ENCODE measurements around the gene BTLA.
"Not testable (repeated sequence)": the region's sequence is repeated elsewhere in the genome, so short reads cannot be mapped to it uniquely, and the experiment has no call there.

BTLA gene

DNA sequence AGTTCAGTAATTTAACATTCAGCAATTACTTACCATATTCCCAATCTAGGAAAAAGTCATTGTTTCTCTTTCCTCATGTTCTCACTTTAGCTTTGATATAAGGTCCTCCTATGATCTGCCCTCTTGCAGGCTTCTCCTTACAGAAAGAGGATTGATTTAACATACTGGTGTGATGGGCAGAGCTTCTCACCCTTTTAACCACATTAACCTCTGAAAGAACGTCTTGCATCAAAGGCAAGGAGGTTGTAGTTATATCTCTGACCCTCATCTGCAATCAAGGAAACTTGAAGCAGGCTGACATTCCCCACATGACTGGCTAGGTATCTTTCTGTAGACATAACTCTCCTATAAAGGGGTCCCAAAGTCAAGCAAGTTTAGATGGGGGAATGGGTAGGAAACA is 39.5 kb downstream of the BTLA start:
- in situ Hi-C loops (cut with HindIII; ENCODE audit: low sequenced_read_pairs), result loop anchor here (5.0 kb wide), 1 partner anchor 47 kb away; no protein-coding TSS in a partner anchor

DNA sequence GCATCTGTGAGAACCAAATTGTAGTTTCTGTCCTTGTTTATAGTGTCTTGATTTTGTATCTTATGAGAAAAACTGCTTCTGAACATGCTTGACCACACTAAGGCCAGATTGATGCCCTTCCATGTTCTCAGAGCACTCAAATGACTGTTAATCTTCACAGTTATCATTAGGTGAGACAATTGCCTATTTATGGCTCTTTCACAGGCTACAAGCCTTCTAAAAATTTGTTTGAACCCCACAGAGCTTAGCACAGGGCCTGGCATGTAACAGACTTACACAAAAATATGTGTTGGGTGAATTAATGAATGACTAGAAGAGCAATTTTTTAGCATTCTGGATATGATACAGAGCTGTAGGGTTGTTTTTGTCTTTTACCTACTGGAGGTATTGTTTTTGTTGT is 43.1 kb downstream of the BTLA start:
- in situ Hi-C loops (cut with HindIII; ENCODE audit: low sequenced_read_pairs), result loop anchor here (5.0 kb wide), 1 partner anchor 44 kb away; no protein-coding TSS in a partner anchor

DNA sequence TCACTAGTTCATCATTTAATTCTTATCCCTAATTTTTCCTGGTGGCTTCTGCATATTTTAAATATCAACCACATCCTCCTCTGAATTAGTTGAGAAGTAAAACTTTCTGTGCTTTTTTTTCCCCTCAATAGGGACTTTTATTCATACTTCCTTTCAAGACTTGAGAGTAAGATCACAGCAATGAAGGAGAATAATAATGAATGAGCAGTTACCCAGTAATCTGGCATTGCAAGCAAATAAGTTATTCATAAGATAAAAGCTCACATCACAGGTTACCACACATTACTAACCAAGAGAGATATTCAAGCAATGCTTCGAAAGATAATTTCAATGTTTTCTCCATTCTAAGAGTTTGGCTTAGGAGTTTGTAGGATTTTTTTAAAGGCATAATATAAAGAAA is 50.3 kb downstream of the BTLA start:
- in situ Hi-C loops (cut with HindIII; ENCODE audit: low sequenced_read_pairs), result no loop called here

DNA sequence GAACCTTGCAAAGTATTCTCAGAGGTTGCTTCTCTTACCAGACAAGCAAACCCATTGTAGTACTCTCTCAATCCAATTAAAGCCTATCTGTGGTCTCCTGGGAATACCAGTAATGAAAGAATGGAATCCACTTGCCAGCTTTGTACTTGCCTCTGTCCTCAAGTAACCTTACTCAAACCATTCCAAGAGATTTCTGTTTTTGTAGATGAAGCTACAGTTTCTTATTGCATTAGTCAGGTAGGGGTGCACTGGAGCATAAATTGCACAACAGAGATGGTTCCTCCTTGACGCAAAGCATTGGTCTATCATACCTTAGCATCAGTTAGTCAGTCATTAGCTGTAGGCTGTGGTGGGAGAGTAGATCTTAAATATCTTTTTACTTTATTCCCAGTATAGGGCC is 52.9 kb downstream of the BTLA start:
- in situ Hi-C loops (cut with HindIII; ENCODE audit: low sequenced_read_pairs), result no loop called here

DNA sequence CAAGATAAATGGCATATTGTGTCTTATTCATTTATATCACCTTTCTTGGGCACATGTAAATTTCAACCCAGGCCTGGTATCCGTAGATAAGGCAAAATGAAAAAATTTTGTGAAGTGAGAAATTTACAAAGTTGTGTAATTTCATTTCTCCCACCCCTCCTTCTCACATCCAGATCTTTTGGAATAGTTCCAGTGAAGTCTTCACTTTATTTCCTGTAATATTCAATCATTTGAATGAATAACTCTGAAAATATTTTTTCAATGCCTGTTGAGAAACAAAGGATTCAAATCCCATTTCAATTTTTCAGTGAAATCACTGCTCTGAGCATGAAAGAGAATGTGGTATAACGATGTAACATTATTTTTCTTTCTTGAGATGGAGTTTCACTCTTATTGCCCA is 53.4 kb downstream of the BTLA start:
- in situ Hi-C loops (cut with HindIII; ENCODE audit: low sequenced_read_pairs), result no loop called here

DNA sequence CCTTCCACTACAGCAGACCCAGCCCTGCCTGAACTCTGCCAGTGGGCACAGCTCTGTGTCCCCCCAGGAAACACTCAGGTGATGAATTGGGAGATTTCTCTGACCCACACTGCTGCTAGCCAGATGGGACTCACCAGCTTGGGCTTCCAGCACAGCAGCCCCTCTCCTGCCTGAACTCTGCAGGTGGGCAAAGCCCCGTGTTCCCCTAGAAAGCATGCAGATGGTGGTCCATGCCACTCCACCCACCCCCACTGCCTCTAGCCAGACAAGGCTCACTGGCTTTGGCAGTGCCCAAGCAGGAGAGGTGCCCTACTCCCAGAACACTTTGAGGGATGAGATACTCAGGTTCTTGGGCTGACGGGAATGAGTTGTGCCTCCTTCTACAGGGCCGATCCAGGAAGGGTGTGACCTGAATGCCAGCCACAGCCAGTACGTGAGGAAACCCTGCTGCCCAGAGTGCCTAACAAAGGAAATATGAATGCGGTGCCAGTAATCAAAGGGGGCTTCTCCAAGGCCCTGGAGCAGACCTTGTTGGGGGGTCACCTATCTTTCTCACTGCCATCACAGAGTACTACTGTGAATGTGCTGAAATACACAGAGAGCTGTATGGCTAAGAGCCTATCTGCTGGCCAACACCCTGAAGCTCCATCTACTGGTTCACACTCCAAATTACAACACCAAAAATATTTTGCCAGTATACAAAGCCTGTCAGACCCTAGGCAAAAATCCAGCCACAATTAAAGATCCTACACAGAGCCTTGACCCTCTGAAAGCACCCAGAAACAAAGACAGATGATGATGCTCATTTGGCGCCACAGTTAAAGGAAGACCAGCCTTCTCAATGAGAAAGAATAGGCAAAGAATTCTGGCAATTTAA is 61.9 kb downstream of the BTLA start:
- in situ Hi-C loops (cut with HindIII; ENCODE audit: low sequenced_read_pairs), result no loop called here

DNA sequence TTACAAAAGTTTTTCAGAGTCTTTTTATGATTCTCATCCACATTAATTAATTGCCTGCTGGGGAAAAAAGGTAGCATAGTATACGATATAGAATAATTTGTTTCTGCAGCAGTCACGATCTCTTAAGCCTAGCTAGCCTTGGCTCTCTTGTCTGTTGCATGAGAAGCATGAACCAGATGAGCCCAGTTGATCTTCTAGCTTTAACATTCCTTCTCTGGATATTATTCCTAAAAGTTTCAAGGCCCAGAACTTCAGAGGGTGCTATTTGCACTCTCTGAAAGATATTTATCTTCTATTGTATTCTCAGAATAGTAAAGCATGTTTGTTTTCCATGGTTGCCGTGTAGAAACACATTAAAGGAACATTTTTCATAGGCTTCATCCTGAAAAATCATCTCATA is 69.3 kb downstream of the BTLA start:
- in situ Hi-C loops (cut with HindIII; ENCODE audit: low sequenced_read_pairs), result no loop called here

DNA sequence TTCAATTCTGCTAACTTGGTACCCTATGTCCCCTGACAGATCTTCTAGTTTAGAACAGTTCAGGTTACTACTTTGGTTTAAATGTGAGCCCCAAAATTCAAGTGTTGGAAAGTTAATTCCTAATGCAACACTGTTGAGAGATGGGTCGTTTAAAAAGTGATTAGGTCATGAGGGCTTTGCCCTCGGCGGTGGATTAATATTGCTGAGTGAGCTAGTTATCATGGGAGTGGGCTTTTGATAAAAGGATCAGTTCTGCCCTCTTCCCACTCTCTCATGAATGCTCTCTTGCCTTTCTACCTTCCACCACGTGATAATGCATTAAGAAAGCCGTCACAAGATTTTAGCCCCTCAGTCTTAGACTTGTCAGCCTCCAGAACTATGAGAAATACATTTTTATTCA is 72.1 kb downstream of the BTLA start:
- in situ Hi-C loops (cut with HindIII; ENCODE audit: low sequenced_read_pairs), result no loop called here

DNA sequence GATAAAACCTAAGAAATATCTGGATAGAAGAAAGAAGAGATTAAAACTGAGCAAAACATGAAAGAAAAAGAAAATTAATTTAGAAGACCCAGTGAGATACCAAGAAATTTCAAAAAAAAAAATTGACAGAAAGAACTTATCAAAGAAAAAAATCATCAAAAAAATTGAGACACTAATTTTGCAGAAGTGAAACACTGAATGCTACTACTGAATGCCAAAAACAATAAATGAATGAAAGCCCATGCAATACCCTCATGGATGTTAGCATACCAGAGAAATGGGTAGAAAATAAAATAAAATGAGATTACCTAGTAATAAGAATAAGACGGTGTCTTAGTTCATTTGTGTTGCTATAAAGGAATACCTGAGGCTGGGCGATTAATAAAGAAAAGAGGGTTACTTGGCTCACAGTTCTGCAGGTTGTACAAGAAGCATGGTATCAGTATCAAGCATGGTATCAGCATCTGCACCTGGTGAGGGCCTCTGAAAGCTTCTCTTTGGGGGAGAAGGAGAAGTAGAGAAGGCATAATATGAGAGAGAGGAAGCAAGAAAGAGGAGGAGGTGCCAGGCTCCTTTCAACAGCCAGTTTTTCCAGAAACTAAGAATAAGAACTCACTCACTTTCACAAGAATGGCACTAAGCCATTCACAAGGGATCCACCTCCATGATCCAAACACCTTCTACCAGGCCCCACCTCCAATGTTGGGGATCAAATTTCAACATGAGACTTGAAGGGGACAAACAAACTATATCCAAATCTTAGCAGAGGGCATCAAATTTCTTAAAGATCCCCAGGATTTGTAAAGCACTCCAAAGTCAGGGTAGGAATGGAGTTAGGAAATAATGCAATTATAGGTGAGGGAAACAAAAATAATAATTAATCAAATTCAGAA is 73.2 kb downstream of the BTLA start:
- in situ Hi-C loops (cut with HindIII; ENCODE audit: low sequenced_read_pairs), result no loop called here

DNA sequence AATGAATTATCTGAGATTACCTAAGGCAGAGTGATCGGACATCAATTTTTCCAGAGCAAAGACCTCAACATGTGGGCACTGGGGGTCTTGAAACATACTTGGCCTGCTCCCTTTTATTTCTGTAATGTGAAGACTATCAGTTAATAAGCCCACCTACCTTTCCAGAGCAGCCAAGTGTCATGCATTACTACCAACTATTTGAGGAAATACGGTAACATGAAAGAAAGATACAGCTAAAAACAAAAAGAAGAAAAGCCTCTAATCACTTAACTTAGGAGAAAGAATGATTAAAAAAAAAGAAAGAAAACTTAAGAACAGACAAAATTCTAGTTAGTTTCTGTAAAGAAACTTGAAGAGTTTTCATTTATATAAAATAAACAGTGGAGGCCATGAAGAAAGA is 73.9 kb downstream of the BTLA start:
- in situ Hi-C loops (cut with HindIII; ENCODE audit: low sequenced_read_pairs), result no loop called here

DNA sequence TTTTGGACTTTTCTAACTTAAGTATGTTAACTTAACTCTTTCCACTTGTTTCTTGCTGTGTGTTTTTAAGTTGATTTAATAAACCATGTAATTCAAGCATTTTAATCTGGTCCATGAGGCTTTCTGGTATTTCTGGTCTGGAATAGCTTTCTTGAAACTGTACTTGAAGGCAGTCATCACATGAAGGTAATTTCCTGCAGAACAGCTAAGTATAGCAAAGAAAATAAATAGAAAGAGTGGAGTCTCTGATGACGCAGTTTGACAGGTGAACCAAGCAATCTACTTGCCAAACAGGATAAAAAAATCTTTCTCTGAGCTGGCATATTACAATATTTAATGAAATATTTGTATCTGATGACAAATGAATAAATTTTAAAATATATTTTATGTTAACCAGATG is 74.9 kb downstream of the BTLA start:
- in situ Hi-C loops (cut with HindIII; ENCODE audit: low sequenced_read_pairs), result no loop called here

DNA sequence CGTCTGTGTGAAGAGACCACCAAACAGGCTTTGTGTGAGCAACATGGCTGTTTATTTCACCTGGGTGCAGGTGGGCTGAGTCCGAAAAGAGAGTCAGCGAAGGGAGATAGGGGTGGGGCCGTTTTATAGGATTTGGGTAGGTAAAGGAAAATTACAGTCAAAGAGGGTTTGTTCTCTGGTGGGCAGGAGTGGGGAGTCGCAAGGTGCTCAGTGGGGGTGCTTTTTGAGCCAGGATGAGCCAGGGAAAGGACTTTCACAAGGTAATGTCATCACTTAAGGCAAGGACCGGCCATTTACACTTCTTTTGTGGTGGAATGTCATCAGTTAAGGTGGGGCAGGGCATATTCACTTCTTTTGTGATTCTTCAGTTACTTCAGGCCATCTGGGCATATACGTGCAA is 76.4 kb downstream of the BTLA start:
- in situ Hi-C loops (cut with HindIII; ENCODE audit: low sequenced_read_pairs), result not testable (repeated sequence)

DNA sequence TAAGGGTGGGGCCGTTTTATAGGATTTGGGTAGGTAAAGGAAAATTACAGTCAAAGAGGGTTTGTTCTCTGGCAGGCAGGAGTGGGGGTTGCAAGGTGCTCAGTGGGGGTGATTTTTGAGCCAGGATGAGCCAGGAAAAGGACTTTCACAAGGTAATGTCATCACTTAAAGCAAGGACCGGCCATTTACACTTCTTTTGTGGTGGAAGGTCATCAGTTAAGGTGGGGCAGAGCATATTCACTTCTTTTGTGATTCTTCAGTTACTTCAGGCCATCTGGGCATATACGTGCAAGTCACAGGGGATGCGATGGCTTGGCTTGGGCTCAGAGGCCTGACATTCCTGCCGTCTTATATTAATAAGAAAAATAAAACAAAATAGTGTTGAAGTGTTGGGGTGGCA is 80.7 kb downstream of the BTLA start:
- in situ Hi-C loops (cut with HindIII; ENCODE audit: low sequenced_read_pairs), result not testable (repeated sequence)

DNA sequence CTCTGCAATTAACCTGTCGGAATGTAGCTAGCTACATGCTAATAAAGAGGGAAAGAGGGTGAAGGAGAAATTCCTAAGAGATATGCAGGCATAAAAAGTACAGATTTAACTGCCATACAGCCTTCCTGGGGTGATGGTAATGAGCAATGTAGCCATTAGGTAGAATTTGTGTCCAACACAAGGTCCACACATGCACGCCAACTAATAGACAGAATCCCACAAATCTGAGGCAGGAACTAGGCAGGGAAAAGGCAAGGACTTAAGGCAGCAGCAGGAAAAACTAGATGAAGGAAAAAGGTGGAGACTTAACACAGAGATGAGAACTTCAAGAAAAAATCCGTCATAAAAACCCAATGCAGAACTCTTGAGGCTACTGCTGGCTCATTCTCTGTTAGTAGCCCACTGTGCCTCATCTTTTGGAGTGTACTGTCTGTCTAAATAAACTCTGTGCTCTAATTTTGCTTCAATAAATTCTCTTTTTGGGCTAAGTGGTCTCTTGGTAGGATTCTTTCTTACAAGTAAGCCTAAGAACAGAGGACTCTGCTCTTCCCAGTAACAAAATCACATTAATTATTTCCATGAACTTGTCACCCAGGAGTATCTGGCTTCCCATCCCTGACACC is 81.5 kb downstream of the BTLA start:
- in situ Hi-C loops (cut with HindIII; ENCODE audit: low sequenced_read_pairs), result no loop called here

DNA sequence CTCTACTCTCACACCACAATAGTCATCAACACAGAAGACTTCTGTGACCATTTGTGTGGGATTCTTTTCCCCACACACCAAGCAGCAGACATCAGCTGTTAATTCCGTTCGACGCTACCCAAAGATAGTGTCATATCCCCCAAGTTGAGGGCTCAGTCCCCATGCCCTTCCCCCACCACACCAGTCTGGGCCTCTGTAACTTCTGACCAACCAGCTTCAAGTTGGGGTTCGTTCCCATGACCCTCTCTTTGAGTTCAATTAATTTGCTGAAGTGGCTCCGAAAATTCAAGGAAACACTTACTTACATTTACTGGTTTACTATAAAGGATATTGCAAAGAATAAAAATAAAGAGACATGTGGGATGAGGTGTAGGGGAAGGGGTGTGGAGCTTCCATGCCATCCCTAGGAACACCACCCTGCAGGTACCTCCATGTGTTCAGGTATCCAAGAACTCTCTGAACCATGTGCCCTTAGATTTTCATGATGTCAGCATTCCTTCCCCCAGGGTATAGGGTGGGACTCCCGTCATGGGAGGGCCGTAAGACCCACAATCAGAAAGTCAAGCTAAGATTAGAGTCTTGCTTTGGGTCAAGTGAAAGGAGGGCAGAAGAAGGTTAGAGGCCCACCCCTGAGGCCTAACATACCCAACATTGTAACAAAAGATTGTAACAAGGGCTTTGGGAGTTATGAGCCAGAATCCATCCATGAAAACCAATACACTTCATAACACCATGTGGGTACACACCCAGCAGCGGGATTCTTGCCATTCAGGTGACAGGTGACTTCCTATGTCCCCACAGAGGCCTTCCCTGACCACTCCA is 82.7 kb downstream of the BTLA start:
- in situ Hi-C loops (cut with HindIII; ENCODE audit: low sequenced_read_pairs), result no loop called here

DNA sequence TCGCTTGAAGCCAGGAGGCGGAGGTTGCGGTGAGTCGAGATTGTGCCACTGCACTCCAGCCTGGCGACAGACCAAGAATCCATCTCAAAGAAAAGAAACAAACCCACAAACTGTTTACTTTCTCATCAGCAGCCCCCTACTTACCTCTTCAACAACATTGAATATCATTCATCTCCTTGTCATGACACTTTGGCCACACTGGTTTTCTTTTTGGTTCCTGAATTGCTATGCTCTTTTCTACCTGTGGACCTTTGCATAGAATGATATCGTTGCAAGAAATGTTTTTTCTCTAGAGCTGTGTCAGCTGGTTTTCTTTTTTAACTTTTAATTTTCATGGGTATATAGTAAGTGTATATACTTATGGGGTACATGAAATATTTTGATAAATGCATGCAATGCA is 83.9 kb downstream of the BTLA start:
- in situ Hi-C loops (cut with HindIII; ENCODE audit: low sequenced_read_pairs), result no loop called here
